Measurements from ENCODE around the gene SPINT2.

SPINT2 gene

DNA sequence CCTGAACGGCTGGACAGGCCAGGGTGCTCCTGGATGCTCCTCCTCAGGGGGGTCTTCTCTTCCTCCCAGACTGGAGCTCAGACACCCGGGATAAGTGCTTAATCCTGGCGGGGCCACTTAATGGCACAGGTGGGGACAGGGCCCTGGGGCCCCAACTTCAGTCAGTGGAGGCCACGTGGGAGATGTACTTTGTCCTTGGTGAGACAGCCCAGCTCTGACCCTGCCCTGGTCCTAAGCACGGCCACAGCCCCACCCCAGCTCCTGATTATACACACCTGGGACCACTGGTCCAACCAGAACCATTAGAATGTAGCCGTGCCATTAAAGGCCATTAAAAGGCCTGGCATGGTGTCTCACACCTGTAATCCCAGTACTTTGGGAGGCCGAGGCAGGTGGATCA lies 16.0 kb upstream of the SPINT2 start:
- ATAC-seq = no peak

DNA sequence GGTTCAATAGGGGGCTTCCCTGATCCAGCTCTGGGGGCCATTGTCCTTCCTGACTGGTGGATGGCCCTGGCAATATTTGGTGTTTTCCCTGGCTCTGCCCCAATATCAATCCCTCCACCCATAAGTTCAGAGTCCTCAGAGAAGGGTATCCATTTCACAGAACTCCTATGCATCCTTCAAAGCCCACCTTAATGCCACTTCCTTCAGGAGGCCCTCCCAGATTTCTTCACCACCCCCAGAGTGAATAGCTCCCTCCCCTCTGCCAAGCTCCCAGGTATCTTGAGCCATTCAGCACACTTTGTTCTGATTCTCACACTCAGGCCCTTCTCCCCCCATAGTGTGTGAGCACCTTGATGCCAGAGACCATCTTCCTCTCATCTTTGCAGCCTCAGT lies 13.9 kb upstream of the SPINT2 start:
- TF ChIP-seq ZFP3 (CRISPR knock-in tag; IDR thresholded peaks at IDR 0.05) (peak; percentile 99), ZC3H10 (CRISPR knock-in tag; IDR thresholded peaks at IDR 0.05) (no peak), ZNF565 (CRISPR knock-in tag; conservative IDR thresholded peaks at IDR 0.05; ENCODE audit: low read depth) (no peak), OSR1 (CRISPR knock-in tag; IDR thresholded peaks at IDR 0.05) (no peak), BACH2 (CRISPR knock-in tag; IDR thresholded peaks at IDR 0.05; ENCODE audit: borderline replicate concordance) (no peak)
- TF ChIP-seq, protein P1, sequence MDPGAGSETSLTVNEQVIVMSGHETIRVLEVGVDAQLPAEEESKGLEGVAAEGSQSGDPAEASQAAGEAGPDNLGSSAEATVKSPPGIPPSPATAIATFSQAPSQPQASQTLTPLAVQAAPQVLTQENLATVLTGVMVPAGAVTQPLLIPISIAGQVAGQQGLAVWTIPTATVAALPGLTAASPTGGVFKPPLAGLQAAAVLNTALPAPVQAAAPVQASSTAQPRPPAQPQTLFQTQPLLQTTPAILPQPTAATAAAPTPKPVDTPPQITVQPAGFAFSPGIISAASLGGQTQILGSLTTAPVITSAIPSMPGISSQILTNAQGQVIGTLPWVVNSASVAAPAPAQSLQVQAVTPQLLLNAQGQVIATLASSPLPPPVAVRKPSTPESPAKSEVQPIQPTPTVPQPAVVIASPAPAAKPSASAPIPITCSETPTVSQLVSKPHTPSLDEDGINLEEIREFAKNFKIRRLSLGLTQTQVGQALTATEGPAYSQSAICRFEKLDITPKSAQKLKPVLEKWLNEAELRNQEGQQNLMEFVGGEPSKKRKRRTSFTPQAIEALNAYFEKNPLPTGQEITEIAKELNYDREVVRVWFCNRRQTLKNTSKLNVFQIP (CRISPR knock-in tag; IDR thresholded peaks at IDR 0.05; ENCODE audit: borderline replicate concordance, low read depth) = no peak
- no peak for ATAC-seq

More for the DNA sequence above, 16.0 kb upstream of the SPINT2 start:
- TF ChIP-seq RARB (CRISPR knock-in tag; IDR thresholded peaks at IDR 0.05) (no peak), BACH2 (CRISPR knock-in tag; IDR thresholded peaks at IDR 0.05; ENCODE audit: borderline replicate concordance) (no peak)
- TF ChIP-seq, protein P2, sequence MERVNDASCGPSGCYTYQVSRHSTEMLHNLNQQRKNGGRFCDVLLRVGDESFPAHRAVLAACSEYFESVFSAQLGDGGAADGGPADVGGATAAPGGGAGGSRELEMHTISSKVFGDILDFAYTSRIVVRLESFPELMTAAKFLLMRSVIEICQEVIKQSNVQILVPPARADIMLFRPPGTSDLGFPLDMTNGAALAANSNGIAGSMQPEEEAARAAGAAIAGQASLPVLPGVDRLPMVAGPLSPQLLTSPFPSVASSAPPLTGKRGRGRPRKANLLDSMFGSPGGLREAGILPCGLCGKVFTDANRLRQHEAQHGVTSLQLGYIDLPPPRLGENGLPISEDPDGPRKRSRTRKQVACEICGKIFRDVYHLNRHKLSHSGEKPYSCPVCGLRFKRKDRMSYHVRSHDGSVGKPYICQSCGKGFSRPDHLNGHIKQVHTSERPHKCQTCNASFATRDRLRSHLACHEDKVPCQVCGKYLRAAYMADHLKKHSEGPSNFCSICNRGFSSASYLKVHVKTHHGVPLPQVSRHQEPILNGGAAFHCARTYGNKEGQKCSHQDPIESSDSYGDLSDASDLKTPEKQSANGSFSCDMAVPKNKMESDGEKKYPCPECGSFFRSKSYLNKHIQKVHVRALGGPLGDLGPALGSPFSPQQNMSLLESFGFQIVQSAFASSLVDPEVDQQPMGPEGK (CRISPR knock-in tag; IDR thresholded peaks at IDR 0.05; ENCODE audit: borderline replicate concordance) = no peak
- TF ChIP-seq, protein P1 (CRISPR knock-in tag; IDR thresholded peaks at IDR 0.05; ENCODE audit: borderline replicate concordance, low read depth) = no peak

DNA sequence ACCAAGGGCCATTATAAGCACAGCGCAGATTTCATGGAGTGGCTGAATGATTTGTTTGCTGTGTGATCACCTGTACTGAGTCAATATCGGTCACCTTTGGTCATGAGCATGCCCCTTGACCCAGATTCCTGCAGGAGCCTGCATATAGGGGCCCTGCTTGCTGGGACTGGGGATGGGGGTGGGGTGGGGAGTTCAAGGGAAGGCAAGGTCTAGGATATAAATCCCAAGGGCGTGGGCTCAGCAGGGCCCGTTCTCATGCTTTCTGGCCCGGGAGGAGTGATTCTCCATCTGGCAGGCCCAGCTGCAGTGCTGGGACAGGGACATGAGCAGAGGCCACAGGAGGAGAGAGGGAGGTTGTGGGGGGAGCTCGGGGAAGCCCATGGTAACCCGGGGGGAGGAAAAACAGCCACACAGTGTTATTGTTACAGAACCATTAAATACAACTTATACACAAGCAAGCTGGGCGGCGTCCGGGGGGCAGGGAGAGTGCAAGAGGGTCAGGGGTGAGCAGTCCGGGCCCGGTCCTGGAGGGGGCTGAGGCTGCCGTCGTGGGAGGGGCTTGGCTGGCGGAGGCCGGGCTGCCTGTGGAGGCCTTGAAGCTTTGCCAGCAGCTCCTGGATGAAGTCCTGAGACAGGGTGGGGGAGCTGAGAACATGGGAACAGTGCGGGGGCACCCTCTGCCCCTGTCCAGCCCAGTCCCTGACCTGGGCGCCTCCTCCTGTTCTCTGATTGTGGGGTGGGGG lies 13.4 kb upstream of the SPINT2 start:
- no peak for ATAC-seq
- TF ChIP-seq ARNTL (CRISPR knock-in tag; IDR thresholded peaks at IDR 0.05; ENCODE audit: borderline replicate concordance, low read depth) (no peak), RARB (CRISPR knock-in tag; IDR thresholded peaks at IDR 0.05) (no peak), ZFP30 (CRISPR knock-in tag; IDR thresholded peaks at IDR 0.05) (no peak), GLIS3 (CRISPR knock-in tag; IDR thresholded peaks at IDR 0.05) (no peak), ZNF8 (CRISPR knock-in tag; IDR thresholded peaks at IDR 0.05) (no peak)
- TF ChIP-seq, protein P3, sequence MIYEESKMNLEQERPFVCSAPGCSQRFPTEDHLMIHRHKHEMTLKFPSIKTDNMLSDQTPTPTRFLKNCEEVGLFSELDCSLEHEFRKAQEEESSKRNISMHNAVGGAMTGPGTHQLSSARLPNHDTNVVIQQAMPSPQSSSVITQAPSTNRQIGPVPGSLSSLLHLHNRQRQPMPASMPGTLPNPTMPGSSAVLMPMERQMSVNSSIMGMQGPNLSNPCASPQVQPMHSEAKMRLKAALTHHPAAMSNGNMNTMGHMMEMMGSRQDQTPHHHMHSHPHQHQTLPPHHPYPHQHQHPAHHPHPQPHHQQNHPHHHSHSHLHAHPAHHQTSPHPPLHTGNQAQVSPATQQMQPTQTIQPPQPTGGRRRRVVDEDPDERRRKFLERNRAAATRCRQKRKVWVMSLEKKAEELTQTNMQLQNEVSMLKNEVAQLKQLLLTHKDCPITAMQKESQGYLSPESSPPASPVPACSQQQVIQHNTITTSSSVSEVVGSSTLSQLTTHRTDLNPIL (CRISPR knock-in tag; IDR thresholded peaks at IDR 0.05; ENCODE audit: low read depth) = no peak

DNA sequence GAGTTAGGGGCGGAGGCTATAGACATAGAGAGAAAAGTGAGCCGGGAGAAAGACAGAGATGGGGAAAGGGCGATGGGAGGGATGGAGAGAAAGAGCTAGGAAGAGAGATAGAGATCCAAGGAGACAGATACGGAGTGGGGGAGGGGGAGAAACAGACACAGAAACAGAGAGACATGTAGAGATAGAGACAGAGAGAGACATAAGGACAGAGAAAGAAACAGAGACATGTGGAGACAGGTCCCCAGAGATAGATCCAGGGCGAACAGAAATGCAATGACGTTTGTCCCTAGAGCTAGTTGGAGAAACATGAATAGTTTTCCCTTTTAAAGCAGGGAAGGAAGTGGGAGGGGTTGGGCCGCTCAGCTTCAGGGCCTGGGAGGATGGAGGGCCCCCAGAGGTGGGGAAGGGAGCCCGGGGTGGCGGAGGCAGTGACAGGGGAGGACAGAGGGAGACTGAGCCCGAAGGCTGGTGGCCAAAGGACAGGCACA lies 12.8 kb upstream of the SPINT2 start:
- TF ChIP-seq GLIS3 (CRISPR knock-in tag; IDR thresholded peaks at IDR 0.05) (no peak), TCF4 (CRISPR knock-in tag; IDR thresholded peaks at IDR 0.05; ENCODE audit: borderline replicate concordance) (no peak), ARNTL (CRISPR knock-in tag; IDR thresholded peaks at IDR 0.05; ENCODE audit: borderline replicate concordance, low read depth) (no peak), RARB (CRISPR knock-in tag; IDR thresholded peaks at IDR 0.05) (no peak), ZFP30 (CRISPR knock-in tag; IDR thresholded peaks at IDR 0.05) (no peak), ZNF70 (CRISPR knock-in tag; IDR thresholded peaks at IDR 0.05) (no peak), PPARA (CRISPR knock-in tag; IDR thresholded peaks at IDR 0.05; ENCODE audit: borderline replicate concordance) (no peak), CSDC2 (CRISPR knock-in tag; IDR thresholded peaks at IDR 0.05) (no peak), ZC3H10 (CRISPR knock-in tag; IDR thresholded peaks at IDR 0.05) (no peak)
- TF ChIP-seq, protein P4, sequence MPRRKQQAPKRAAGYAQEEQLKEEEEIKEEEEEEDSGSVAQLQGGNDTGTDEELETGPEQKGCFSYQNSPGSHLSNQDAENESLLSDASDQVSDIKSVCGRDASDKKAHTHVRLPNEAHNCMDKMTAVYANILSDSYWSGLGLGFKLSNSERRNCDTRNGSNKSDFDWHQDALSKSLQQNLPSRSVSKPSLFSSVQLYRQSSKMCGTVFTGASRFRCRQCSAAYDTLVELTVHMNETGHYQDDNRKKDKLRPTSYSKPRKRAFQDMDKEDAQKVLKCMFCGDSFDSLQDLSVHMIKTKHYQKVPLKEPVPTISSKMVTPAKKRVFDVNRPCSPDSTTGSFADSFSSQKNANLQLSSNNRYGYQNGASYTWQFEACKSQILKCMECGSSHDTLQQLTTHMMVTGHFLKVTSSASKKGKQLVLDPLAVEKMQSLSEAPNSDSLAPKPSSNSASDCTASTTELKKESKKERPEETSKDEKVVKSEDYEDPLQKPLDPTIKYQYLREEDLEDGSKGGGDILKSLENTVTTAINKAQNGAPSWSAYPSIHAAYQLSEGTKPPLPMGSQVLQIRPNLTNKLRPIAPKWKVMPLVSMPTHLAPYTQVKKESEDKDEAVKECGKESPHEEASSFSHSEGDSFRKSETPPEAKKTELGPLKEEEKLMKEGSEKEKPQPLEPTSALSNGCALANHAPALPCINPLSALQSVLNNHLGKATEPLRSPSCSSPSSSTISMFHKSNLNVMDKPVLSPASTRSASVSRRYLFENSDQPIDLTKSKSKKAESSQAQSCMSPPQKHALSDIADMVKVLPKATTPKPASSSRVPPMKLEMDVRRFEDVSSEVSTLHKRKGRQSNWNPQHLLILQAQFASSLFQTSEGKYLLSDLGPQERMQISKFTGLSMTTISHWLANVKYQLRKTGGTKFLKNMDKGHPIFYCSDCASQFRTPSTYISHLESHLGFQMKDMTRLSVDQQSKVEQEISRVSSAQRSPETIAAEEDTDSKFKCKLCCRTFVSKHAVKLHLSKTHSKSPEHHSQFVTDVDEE (CRISPR knock-in tag; IDR thresholded peaks at IDR 0.05) = no peak
- TF ChIP-seq, protein P5, sequence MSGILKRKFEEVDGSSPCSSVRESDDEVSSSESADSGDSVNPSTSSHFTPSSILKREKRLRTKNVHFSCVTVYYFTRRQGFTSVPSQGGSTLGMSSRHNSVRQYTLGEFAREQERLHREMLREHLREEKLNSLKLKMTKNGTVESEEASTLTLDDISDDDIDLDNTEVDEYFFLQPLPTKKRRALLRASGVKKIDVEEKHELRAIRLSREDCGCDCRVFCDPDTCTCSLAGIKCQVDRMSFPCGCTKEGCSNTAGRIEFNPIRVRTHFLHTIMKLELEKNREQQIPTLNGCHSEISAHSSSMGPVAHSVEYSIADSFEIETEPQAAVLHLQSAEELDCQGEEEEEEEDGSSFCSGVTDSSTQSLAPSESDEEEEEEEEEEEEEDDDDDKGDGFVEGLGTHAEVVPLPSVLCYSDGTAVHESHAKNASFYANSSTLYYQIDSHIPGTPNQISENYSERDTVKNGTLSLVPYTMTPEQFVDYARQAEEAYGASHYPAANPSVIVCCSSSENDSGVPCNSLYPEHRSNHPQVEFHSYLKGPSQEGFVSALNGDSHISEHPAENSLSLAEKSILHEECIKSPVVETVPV (CRISPR knock-in tag; IDR thresholded peaks at IDR 0.05) = no peak
- TF ChIP-seq, protein P3 (CRISPR knock-in tag; IDR thresholded peaks at IDR 0.05; ENCODE audit: low read depth) = no peak

More for the DNA sequence above, 12.8 kb upstream of the SPINT2 start:
- no peak for ATAC-seq

Data from SK-N-SH treated with all-trans-retinoic acid at 6 μM for 48 hours (cell line).